NCI-H2107 treated with DMSO at 0.1 percent for 48 hours (cell line): ENCODE results near the gene PRR5.

Experiments used
- DNase-seq: peaks from one replicate; lab custom pipeline; 2025; ENCODE audit not compliant: unreplicated experiment; lab: John Stamatoyannopoulos, UW

The PRR5 gene

GRCh38 chr22:44754998-44755397 lies 53.0 kb downstream of the PRR5 start:
- DNase-seq: no peak

- DNase-seq: no peak
Observed at GRCh38 chr22:44755417-44755816, 53.4 kb downstream of the PRR5 start.

DNA sequence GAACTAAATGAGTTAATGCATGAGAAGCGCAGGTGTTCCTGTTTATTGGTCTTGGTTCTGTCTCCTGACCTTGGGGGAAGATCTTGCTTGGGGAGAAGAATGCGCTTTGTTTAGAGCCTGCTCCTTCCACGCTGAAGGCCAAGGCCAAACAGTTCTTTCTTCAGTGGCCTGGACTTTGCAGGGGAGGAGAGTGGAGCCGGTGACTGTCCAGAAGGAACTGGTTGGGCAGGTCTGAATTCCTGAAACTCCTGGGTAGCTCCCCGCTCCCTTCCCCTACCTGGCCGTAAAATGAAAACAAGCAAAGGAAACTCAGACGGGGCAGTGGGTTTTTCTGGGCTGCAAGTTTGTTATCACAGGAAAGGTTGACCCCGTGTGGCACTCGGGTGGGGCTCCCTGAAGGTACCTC lies 54.0 kb downstream of the PRR5 start:
- no peak for DNase-seq

DNA sequence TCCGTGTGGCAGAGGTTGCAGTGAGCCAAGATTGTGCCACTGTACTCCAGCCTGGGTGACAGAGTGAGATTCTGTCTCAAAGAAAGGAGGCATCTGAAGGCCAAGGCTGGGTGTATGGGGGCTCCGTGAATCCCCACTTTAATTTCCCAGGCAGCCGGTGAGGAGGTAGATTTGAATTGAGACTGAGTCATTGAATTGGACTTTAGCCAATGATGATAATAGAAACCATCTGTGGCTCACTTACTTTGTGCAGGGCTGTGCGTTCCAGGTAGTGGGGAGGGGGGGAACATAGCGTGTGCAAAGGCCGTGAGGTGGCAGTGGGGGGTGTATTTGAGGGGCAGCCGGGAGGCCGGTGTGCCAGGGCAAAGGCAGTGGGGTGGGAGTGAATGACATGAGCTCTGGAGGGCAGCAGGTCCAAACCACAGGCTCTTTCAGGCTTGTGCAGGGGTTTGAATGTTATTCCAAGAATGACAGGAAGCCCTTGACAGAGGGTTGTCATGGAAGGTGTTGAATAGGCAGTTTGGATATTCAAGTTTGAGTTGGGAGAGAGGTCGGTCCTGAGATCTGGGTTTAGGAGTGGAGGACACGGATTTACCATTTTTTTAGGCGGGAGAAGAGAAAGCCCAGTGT lies 56.5 kb downstream of the PRR5 start:
- DNase-seq: no peak

- DNase-seq: no peak
Observed at GRCh38 chr22:44759001-44759400, 57.0 kb downstream of the PRR5 start.

- no peak for DNase-seq
Observed at GRCh38 chr22:44759430-44760310, 57.7 kb downstream of the PRR5 start.

- DNase-seq: no peak
Observed at GRCh38 chr22:44760476-44760875, 58.5 kb downstream of the PRR5 start.

- no peak for DNase-seq
Observed at GRCh38 chr22:44761025-44761424, 59.0 kb downstream of the PRR5 start.

- DNase-seq: no peak
Observed at GRCh38 chr22:44764373-44764772, 62.4 kb downstream of the PRR5 start.

DNA sequence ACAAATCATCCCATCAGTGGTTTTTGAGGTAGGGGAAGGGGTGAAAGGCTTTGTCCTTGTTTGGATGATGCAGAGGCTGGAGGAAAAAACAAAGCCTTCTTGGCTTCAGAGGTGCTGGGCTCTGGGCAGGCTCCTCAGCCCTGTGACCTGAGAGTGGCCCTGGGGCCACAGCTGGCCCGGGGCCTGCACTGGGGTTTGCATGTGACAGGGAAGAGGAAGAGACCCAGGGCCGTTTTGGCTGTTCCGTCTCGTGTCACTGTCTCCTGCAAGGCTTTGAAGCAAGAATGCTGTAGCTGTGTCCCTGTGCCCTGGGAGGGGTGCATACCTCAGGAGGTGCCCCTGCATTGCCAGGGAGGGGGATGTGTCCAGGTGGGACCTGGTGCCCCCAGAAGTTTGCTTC lies 63.0 kb downstream of the PRR5 start:
- no peak for DNase-seq

- no peak for DNase-seq
Observed at GRCh38 chr22:44765571-44766285, 63.7 kb downstream of the PRR5 start.

GRCh38 chr22:44773082-44773481 lies 71.1 kb downstream of the PRR5 start:
- DNase-seq: no peak

DNA sequence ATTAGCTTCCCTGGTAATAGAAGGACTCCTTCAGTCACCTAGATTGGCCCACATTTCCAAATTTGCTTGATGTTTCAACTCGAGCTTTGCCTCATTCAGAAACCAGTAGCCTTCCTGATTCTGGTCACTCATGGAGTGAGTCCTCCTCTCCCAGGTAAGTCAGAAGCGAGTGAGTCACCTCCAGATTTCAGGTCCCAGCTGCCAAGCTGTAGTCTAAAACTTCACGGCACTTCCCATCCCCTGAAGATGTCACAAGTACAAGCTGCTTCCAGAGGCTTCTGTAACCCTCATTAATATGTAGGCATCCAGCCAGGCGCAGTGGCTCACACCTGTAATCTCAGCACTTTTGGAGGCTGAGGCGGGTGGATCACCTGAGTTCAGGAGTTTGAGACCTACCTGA lies 73.9 kb downstream of the PRR5 start:
- DNase-seq: no peak

DNA sequence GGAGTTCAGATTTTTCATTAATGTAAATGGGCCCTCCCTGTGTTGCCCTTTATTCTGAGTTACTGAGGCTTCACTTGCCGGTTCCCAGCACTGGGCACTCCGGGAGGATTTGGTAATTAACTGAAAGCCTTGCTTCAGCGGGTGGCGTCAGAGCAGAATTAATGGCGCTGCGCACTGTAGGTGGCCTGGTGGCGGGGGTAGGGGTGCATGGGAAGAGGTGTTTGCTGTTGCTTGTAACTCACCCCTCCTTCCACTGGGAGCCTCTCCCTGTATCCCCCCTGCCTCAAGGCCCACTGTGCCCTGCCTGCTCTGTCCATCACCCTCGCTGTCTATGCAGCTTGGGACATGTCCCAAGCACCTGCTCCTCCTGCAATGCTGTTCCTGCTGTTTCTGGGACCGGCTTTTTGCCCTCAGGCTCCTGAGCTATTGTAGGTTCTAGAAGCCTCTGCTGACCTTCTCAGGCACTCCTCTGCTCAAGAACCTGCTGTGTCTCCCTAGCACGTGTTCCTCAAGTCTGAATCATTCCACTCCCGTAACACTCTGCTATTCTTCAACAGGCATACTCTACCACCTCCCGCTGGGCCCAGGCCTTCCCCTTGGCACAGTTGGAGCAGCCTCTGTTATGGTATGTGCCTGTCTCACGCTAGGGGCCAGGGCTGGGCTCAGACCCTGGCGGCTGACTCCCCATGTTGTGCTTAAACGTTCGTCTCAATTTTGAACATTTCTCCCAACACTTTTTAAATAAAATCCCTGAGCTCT lies 74.8 kb downstream of the PRR5 start:
- DNase-seq: peak; percentile 65

GRCh38 chr22:44777364-44777755 lies 75.4 kb downstream of the PRR5 start:
- DNase-seq: no peak

DNA sequence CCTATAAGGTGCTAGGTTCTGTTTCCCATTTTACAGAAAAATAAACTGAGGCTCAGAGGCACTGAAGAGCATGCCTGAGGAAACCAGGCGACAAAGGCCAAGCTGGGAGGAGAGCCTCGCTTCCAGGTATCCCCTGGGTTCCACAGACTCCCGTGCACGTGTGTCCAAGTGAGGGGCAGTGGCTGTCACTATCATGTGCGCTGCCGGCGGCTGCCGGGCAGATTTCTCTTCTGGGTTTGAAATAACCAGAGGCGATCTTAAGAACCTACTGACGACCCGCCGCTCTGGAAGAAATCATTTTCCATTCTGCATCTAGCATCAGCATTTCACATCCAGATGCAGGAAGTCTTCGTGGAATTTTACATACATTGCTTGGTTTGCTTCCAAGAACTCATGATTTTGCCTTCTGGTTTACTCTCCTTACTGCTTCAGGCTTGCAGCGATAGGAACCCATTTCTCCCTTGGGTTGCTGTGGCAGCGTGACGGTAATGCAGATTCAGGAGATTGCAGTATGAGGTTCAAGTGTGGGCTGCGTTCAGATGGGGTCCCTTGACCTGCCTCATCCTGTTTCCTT lies 79.0 kb downstream of the PRR5 start:
- no peak for DNase-seq

- DNase-seq: no peak
Observed at GRCh38 chr22:44782363-44782963, 80.5 kb downstream of the PRR5 start.

- no peak for DNase-seq
Observed at GRCh38 chr22:44783091-44783490, 81.1 kb downstream of the PRR5 start.

DNA sequence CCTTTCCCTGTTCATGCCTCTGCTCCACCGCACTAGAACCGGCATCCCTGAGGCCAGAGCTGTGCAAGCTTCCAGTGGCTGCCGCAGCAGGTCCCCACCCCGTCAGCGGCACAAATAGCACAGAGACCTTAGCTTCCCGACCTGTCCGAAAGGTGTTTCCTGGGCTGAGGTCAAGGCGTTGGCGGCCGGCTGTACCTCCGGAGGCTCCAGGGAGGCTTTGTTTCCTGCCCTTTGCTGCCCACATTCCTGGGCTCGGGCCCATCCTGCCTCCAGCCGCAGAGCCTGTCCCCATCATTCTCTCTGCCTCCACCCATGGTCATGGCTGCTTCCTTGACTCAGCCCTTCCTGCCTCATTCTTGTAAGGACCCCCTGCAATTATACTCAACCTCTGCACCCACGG lies 81.6 kb downstream of the PRR5 start:
- no peak for DNase-seq

GRCh38 chr22:44786136-44786535 lies 84.1 kb downstream of the PRR5 start:
- DNase-seq: no peak
